Measurements from ENCODE around the gene NRG4. TPM values are rescaled to one million over a fixed set of nuclear protein-coding genes. Genes with fewer than 3 reads are reported as not detected.

NRG4 gene
- total and polyA plus RNA-seq, 2 of the 8 experiments (the other 6 are each of a cell fraction or from before 2014, with no cell fraction given), result 0.24 TPM; not detected in 1

DNA sequence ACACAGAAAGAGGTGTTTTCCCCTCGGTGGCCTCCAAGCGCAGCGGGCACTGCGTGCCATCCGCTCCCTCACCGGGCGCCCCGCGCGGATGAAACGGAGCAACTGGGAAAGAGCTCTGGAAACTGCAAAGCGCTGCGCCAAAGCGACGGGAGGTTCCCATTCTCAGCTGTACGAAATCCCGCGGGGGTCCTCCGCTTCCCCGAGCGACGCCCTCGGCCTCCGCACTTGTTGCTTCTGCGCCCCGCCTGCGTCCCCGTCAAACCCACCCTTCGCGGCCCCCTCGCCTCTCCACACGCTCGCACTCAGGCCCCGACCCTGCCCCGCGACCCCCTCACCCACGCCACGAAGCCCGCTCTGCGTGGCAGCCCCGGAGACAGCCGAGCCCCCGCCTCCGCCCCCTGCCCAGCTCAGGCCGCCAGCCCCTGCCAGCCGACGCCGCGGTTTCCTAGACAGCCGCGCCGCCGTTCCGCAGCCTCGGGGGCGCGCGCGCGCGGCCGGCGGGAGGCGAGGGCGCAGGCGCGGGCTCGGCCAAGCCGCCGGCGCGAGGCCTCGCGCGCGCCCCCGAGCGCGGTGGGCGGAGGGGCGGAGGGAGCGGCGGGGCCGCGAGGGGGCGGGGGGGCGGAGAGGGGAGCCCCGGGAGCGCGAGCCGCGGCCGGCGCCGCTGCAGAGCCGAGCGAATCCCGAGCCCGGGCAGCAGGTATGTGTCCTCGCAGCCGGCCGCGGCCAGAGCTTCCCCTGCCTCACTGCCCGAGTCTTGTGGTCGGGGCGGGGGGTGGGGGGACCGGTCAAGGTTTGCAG is 47.3 kb upstream of the NRG4 start, which contains the start of gene TMEM266:
Gene TMEM266 (plus strand): TSS at position 666 of the 798 bp plus-strand sequence. CDS start 74,279 bp downstream, outside the sequence.
- H3K9ac ChIP-seq (replicated peaks in 1 of 4; ENCODE audit: extremely low read depth in 1 of 4, low read depth in 3 of 4, low read length in 3 of 4), result peak within 1 kb of the TSS in 1 of 4 experiments; percentile 43; a peak in 3 of 7 replicates
- TF ChIP-seq SIN3A (conservative IDR thresholded peaks at IDR 0.05 in 1 of 2, IDR thresholded peaks at IDR 0.05 in 1 of 2; ENCODE audit: low read depth in 1 of 2, low read length in 2 of 2) (peak; percentile 49 to 69; a peak in 2 of 4 replicates), HDAC2 (IDR thresholded peaks at IDR 0.05; ENCODE audit: borderline replicate concordance in 1 of 2, low read depth in 2 of 2, low read length in 2 of 2) (peak in 1 of 2 experiments; percentile 45; a peak in 1 of 4 replicates), KDM4A (IDR thresholded peaks at IDR 0.05; ENCODE audit: low read depth, low read length, severe bottlenecking) (peak; percentile 65), RAD21 (IDR thresholded peaks at IDR 0.05 in 1 of 2, conservative IDR thresholded peaks at IDR 0.05 in 1 of 2; ENCODE audit: low read depth in 2 of 2, low read length in 2 of 2) (no peak; a peak in 1 of 4 replicates), ASH2L (IDR thresholded peaks at IDR 0.05; ENCODE audit: low read length) (peak; percentile 75)
- TF ChIP-seq, protein P1, sequence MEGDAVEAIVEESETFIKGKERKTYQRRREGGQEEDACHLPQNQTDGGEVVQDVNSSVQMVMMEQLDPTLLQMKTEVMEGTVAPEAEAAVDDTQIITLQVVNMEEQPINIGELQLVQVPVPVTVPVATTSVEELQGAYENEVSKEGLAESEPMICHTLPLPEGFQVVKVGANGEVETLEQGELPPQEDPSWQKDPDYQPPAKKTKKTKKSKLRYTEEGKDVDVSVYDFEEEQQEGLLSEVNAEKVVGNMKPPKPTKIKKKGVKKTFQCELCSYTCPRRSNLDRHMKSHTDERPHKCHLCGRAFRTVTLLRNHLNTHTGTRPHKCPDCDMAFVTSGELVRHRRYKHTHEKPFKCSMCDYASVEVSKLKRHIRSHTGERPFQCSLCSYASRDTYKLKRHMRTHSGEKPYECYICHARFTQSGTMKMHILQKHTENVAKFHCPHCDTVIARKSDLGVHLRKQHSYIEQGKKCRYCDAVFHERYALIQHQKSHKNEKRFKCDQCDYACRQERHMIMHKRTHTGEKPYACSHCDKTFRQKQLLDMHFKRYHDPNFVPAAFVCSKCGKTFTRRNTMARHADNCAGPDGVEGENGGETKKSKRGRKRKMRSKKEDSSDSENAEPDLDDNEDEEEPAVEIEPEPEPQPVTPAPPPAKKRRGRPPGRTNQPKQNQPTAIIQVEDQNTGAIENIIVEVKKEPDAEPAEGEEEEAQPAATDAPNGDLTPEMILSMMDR (IDR thresholded peaks at IDR 0.05; ENCODE audit: control extremely low read depth in 1 of 3, insufficient read depth in 1 of 3, low read depth in 1 of 3, low read length in 3 of 3), result peak in 2 of 3 experiments; percentile 5 to 8; a peak in 2 of 4 replicates

More for the DNA sequence above, 47.3 kb upstream of the NRG4 start, which contains the start of gene TMEM266:
- H4K8ac ChIP-seq (ENCODE audit: extremely low read depth, insufficient read depth, low read length), result peak within 1 kb of the TSS; percentile 28; the same call in 1 of the 2 replicates
- peak within 1 kb of the TSS; percentile 96 for H2AFZ ChIP-seq (ENCODE audit: low read length)
- no peak within 1 kb of the TSS for H2BK20ac ChIP-seq (ENCODE audit: low read length)
- ChIA-PET POLR2A (ENCODE audit: partially characterized antibody) (interaction anchor here (0.6 to 2.7 kb wide), 2 partner anchors 80 to 1299 kb away, joined by 3 to 11 read pairs; no protein-coding TSS in a partner anchor), CTCF (ENCODE audit: partially characterized antibody) (interaction anchor here (0.8 to 6.0 kb wide), 19 partner anchors 10 to 131 kb away, joined by 3 to 164 read pairs (median 5); no protein-coding TSS in a partner anchor)
- H3K4me1 ChIP-seq (replicated peaks in 1 of 4; ENCODE audit: control insufficient read depth in 3 of 4, insufficient read depth in 4 of 4, low read length in 3 of 4), result peaks cover 0 to 16% (median 8%) of the 10 kb centered on the region in 4 experiments; a peak in 6 of 7 replicates
- no peak within 1 kb of the TSS for H3K23ac ChIP-seq (ENCODE audit: insufficient read length)
- H2BK5ac ChIP-seq (ENCODE audit: low read depth, low read length), result no peak within 1 kb of the TSS
- H2AK5ac ChIP-seq (ENCODE audit: low read depth, low read length), result no peak within 1 kb of the TSS
- no peak within 1 kb of the TSS for H3K4ac ChIP-seq (replicated peaks; ENCODE audit: insufficient read length, low read depth, low read length)
- H3K4me3 ChIP-seq (ENCODE audit: extremely low read depth in 1 of 4, insufficient read depth in 2 of 4, low read depth in 3 of 4, low read length in 4 of 4), result peak within 1 kb of the TSS; percentile 75 to 86 (median 84)
- no peaks in the 10 kb centered on the region for H3K79me1 ChIP-seq (ENCODE audit: low read depth, low read length)
- H3K14ac ChIP-seq (ENCODE audit: insufficient read length), result no peak within 1 kb of the TSS
- peak within 1 kb of the TSS; percentile 60 to 91 for H3K4me2 ChIP-seq (ENCODE audit: insufficient read depth in 1 of 2, low read depth in 2 of 2, low read length in 2 of 2)
- no peak within 1 kb of the TSS for H2BK12ac ChIP-seq (ENCODE audit: low read depth, low read length)
- H3K36me3 ChIP-seq (ENCODE audit: control insufficient read depth in 2 of 4, insufficient read depth in 4 of 4, low read length in 3 of 4), result no peaks in the 10 kb centered on the region
- peaks cover 5% of the 10 kb centered on the region; the same call in 1 of the 2 replicates for H3K23me2 ChIP-seq (ENCODE audit: low read depth, low read length)
- H3K79me2 ChIP-seq (ENCODE audit: control insufficient read depth in 1 of 2, insufficient read depth in 2 of 2, low read length in 2 of 2), result no peaks in the 10 kb centered on the region
- H2BK15ac ChIP-seq (ENCODE audit: low read length), result peak within 1 kb of the TSS; percentile 8; the same call in 1 of the 2 replicates
- no peaks in the 10 kb centered on the region for H4K20me1 ChIP-seq (replicated peaks in 1 of 2; ENCODE audit: control insufficient read depth in 1 of 2, insufficient read depth in 2 of 2, low read length in 2 of 2)
- DNase-seq (ENCODE audit: low read depth in 1 of 2, low spot score in 2 of 2), result peak in 1 of 2 experiments; percentile 77
- no peak within 1 kb of the TSS for H3K18ac ChIP-seq (ENCODE audit: extremely low read depth, low read length)
- H3K56ac ChIP-seq (replicated peaks; ENCODE audit: insufficient read length, low read depth, low read length), result no peak within 1 kb of the TSS
- H3K27me3 ChIP-seq (replicated peaks in 1 of 4; ENCODE audit: control insufficient read depth in 3 of 4, extremely low read depth in 1 of 4, insufficient read depth in 3 of 4, low read length in 3 of 4), result peaks cover 0 to 14% (median 3%) of the 10 kb centered on the region in 4 experiments; a peak in 5 of 7 replicates
- 2% methylated on average over 46 of the region's 107 CpGs; no CpG with 5 or more reads in 1 of the 2 experiments for WGBS, 2 experiments (ENCODE audit: extremely low coverage in 1 of 2, insufficient coverage in 1 of 2, insufficient read length in 1 of 2, insufficient replicate concordance in 2 of 2, low coverage in 1 of 2, low lambda C conversion rate in 2 of 2, missing lambda C conversion rate in 1 of 2)
- H4K91ac ChIP-seq (replicated peaks; ENCODE audit: insufficient read length, low read length), result no peak within 1 kb of the TSS
- no peak within 1 kb of the TSS for H4K5ac ChIP-seq (ENCODE audit: insufficient read length, low read depth, low read length)
- H3K27ac ChIP-seq (ENCODE audit: low read depth, low read length), result no peak within 1 kb of the TSS
- FAIRE-seq, result no peak
- no peaks in the 10 kb centered on the region for H3K9me3 ChIP-seq (ENCODE audit: insufficient read depth in 2 of 2, low read depth in 1 of 2, low read length in 1 of 2)
- H2BK120ac ChIP-seq (replicated peaks; ENCODE audit: low read depth, low read length), result no peak within 1 kb of the TSS
